ENCODE results near the gene NXNL1. TPM values are rescaled to one million over a fixed set of nuclear protein-coding genes. Genes with fewer than 3 reads are reported as not detected.

Gene NXNL1
- total and polyA plus RNA-seq, 2 of the 13 experiments (the other 11 are each of a cell fraction or from before 2014, with no cell fraction given), result not detected

- peak; percentile 5; the same call in 1 of the 2 replicates for TF ChIP-seq ZNF710 (CRISPR knock-in tag; IDR thresholded peaks at IDR 0.05; ENCODE audit: borderline replicate concordance)
- 0 out of 2 replicates have a peak, but pooled peaks have one; percentile 23 for TF ChIP-seq ZNF230 (CRISPR knock-in tag; IDR thresholded peaks at IDR 0.05)
- TF ChIP-seq ZNF232 (CRISPR knock-in tag; IDR thresholded peaks at IDR 0.05; ENCODE audit: borderline replicate concordance), result peak; percentile 31; the same call in 1 of the 2 replicates
- TF ChIP-seq REPIN1 (CRISPR knock-in tag; IDR thresholded peaks at IDR 0.05; ENCODE audit: borderline replicate concordance, low read depth), result peak; percentile 59; the same call in 1 of the 2 replicates
- TF ChIP-seq SALL2 (CRISPR knock-in tag; IDR thresholded peaks at IDR 0.05), result peak; percentile 72; the same call in 1 of the 2 replicates
- TF ChIP-seq SP4 (CRISPR knock-in tag; IDR thresholded peaks at IDR 0.05), result peak; percentile 26; the same call in 1 of the 2 replicates
- no peak for TF ChIP-seq ZFP82 (CRISPR knock-in tag; IDR thresholded peaks at IDR 0.05; ENCODE audit: borderline replicate concordance)
- TF ChIP-seq SIN3A (IDR thresholded peaks at IDR 0.05; ENCODE audit: borderline replicate concordance, low read depth, low read length), result peak; percentile 83
- peak; percentile 86 for TF ChIP-seq RFX3 (CRISPR knock-in tag; IDR thresholded peaks at IDR 0.05)
- peak; percentile 65; the same call in 1 of the 2 replicates for TF ChIP-seq ARNT2 (CRISPR knock-in tag; IDR thresholded peaks at IDR 0.05; ENCODE audit: low read depth)
- 0 out of 2 replicates have a peak, but pooled peaks have one; percentile 49 for TF ChIP-seq ZNF275 (CRISPR knock-in tag; IDR thresholded peaks at IDR 0.05; ENCODE audit: borderline replicate concordance)
- peak; percentile 27; the same call in 1 of the 2 replicates for TF ChIP-seq IKZF5 (CRISPR knock-in tag; IDR thresholded peaks at IDR 0.05)
- TF ChIP-seq BRD4 (CRISPR knock-in tag; IDR thresholded peaks at IDR 0.05), result 0 out of 2 replicates have a peak, but pooled peaks have one; percentile 47
- TF ChIP-seq NCOA2 (CRISPR knock-in tag; IDR thresholded peaks at IDR 0.05), result 0 out of 2 replicates have a peak, but pooled peaks have one; percentile 13
- 0 out of 2 replicates have a peak, but pooled peaks have one; percentile 27 for TF ChIP-seq CREB3 (CRISPR knock-in tag; IDR thresholded peaks at IDR 0.05)
- TF ChIP-seq TBX2 (CRISPR knock-in tag; IDR thresholded peaks at IDR 0.05; ENCODE audit: borderline replicate concordance), result peak; percentile 1; the same call in 1 of the 2 replicates
- 0 out of 2 replicates have a peak, but pooled peaks have one; percentile 0 for TF ChIP-seq ZNF747 (CRISPR knock-in tag; IDR thresholded peaks at IDR 0.05; ENCODE audit: borderline replicate concordance)
- TF ChIP-seq ZNF572 (CRISPR knock-in tag; IDR thresholded peaks at IDR 0.05), result no peak
- TF ChIP-seq RFXAP (CRISPR knock-in tag; IDR thresholded peaks at IDR 0.05; ENCODE audit: borderline replicate concordance), result 0 out of 2 replicates have a peak, but pooled peaks have one; percentile 13
- TF ChIP-seq GATAD2A (CRISPR knock-in tag; IDR thresholded peaks at IDR 0.05), result 0 out of 2 replicates have a peak, but pooled peaks have one; percentile 7
- TF ChIP-seq HINFP (CRISPR knock-in tag; IDR thresholded peaks at IDR 0.05; ENCODE audit: low read depth), result peak; percentile 91
Measured at GRCh38 chr19:17469481-17470067, 8.8 kb upstream of the NXNL1 start (continued).

Measured in HepG2 (cell line).